NB4 (cell line): ENCODE measurements around the gene ZNF138.
"Not testable (repeated sequence)": the region's sequence is repeated elsewhere in the genome, so short reads cannot be mapped to it uniquely, and the experiment has no call there.

Experiments used
- MYC ChIP-seq: IDR thresholded peaks from 2 replicates; pipeline ENCODE4 v1.6.1; 2011; ENCODE audit warnings: low read depth, low read length
- POLR2A ChIP-seq: IDR thresholded peaks from 2 replicates; pipeline ENCODE4 v1.6.1; 2011; ENCODE audit warnings: mild to moderate bottlenecking; ENCODE audit not compliant: insufficient read length; ENCODE audit errors: extremely low read depth
- TF ChIP-seq, protein P1 (sequence below): IDR thresholded peaks from one replicate; pipeline ENCODE4 v1.5.1; 2012; ENCODE audit warnings: low read depth, low read length
- TF ChIP-seq, protein P2 (sequence below): IDR thresholded peaks from 2 replicates; pipeline ENCODE4 v1.6.1; 2011; ENCODE audit warnings: low read depth, low read length

DNA sequence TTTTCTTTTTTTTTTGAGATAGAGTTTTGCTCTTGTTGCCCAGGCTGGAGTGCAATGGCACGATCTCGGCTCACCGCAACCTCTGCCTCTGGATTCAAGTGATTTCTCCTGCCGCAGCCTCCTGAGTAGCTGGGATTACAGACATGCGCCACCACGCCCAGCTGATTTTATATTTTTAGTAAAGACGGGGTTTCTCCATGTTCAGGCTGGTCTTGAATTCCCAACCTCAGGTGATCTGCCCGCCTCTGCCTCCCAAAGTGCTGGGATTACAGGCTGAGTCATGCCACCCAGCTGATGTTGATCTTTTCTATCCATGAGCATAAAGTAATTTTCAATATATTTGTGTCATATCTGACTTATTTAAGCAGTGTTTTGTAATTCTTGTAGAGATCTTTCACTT is 4.9 kb downstream of the ZNF138 start:
- TF ChIP-seq, protein P1, sequence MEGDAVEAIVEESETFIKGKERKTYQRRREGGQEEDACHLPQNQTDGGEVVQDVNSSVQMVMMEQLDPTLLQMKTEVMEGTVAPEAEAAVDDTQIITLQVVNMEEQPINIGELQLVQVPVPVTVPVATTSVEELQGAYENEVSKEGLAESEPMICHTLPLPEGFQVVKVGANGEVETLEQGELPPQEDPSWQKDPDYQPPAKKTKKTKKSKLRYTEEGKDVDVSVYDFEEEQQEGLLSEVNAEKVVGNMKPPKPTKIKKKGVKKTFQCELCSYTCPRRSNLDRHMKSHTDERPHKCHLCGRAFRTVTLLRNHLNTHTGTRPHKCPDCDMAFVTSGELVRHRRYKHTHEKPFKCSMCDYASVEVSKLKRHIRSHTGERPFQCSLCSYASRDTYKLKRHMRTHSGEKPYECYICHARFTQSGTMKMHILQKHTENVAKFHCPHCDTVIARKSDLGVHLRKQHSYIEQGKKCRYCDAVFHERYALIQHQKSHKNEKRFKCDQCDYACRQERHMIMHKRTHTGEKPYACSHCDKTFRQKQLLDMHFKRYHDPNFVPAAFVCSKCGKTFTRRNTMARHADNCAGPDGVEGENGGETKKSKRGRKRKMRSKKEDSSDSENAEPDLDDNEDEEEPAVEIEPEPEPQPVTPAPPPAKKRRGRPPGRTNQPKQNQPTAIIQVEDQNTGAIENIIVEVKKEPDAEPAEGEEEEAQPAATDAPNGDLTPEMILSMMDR = not testable (repeated sequence)
- TF ChIP-seq POLR2A, MYC: not testable (repeated sequence)
- TF ChIP-seq, protein P2, sequence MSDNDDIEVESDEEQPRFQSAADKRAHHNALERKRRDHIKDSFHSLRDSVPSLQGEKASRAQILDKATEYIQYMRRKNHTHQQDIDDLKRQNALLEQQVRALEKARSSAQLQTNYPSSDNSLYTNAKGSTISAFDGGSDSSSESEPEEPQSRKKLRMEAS = not testable (repeated sequence)
